Measurements from ENCODE around the gene INPP5J. TPM values are rescaled to one million over a fixed set of nuclear protein-coding genes. Genes with fewer than 3 reads are reported as not detected.

Gene INPP5J
- total and polyA plus RNA-seq, 2 experiments from 2014 or later = 4.8 to 14.5 TPM

GRCh38 chr22:31107178-31107893 is 15.4 kb upstream of the INPP5J start, which contains the start of gene SELENOM:
Gene SELENOM (minus strand): TSS chr22:31107568. CDS start chr22:31107505, 63 bp downstream.
- DNase-seq (ENCODE audit: low spot score) (peak; percentile 97), ATAC-seq (peak; percentile 78)
- peak within 1 kb of the TSS; percentile 11; the same call in 1 of the 2 replicates for H3K27ac Mint-ChIP-seq
- Histone ChIP-seq H2AFZ (peak within 1 kb of the TSS; percentile 90), H3F3A (replicated peaks; ENCODE audit: low read depth) (peaks cover 13% of the 10 kb centered on the region; the same call in 1 of the 2 replicates), H3K4me1 (ENCODE audit: insufficient read depth) (peaks cover 25% of the 10 kb centered on the region), H3K4me3 (peak within 1 kb of the TSS; percentile 82), H4K20me1 (replicated peaks; ENCODE audit: insufficient read depth) (peaks cover 6% of the 10 kb centered on the region; the same call in 1 of the 2 replicates), H3K36me3 (ENCODE audit: insufficient read depth) (no peaks in the 10 kb centered on the region), H3K4me2 (peak within 1 kb of the TSS; percentile 92), H3K9me2 (ENCODE audit: insufficient read depth) (no peaks in the 10 kb centered on the region), H3K27ac (ENCODE audit: low read depth) (peak within 1 kb of the TSS; percentile 68), H3K79me2 (replicated peaks; ENCODE audit: insufficient read depth) (no peaks in the 10 kb centered on the region), H3K27me3 (ENCODE audit: insufficient read depth) (peaks cover 22% of the 10 kb centered on the region)
- no peaks in the 10 kb centered on the region; the same call in 2 of the 3 replicates for H3K9me3 Mint-ChIP-seq
- no peaks in the 10 kb centered on the region for H3K36me3 Mint-ChIP-seq (ENCODE audit: low read depth)
- peaks cover 9% of the 10 kb centered on the region for H3K4me1 Mint-ChIP-seq
- TF ChIP-seq ZNF114 (CRISPR knock-in tag; IDR thresholded peaks at IDR 0.05) (no peak), CTCF (conservative IDR thresholded peaks at IDR 0.05; ENCODE audit: low read depth in 2 of 2) (peak; percentile 84 to 88), CREB1 (CRISPR knock-in tag; IDR thresholded peaks at IDR 0.05; ENCODE audit: low read depth) (peak; percentile 82), POLR2AphosphoS5 (IDR thresholded peaks at IDR 0.05; ENCODE audit: low read depth) (peak; percentile 79)
- peaks cover 39% of the 10 kb centered on the region for H3K27me3 Mint-ChIP-seq (ENCODE audit: insufficient read depth, low read depth, poor library complexity)
- peak within 1 kb of the TSS; percentile 70 for H3K4me3 Mint-ChIP-seq

- Histone ChIP-seq H3F3A (replicated peaks; ENCODE audit: low read depth) (peaks cover 13% of the 10 kb centered on the region; the same call in 1 of the 2 replicates), H3K4me1 (ENCODE audit: insufficient read depth) (peaks cover 25% of the 10 kb centered on the region), H3K4me3 (peak overlapping the region; percentile 48), H2AFZ (peak overlapping the region; percentile 56; the same call in 1 of the 2 replicates), H3K27me3 (ENCODE audit: insufficient read depth) (peaks cover 22% of the 10 kb centered on the region), H3K27ac (ENCODE audit: low read depth) (peak overlapping the region; percentile 68), H4K20me1 (replicated peaks; ENCODE audit: insufficient read depth) (peaks cover 6% of the 10 kb centered on the region; the same call in 1 of the 2 replicates), H3K4me2 (peak overlapping the region; percentile 74), H3K36me3 (ENCODE audit: insufficient read depth) (no peaks in the 10 kb centered on the region), H3K79me2 (replicated peaks; ENCODE audit: insufficient read depth) (no peaks in the 10 kb centered on the region), H3K9me2 (ENCODE audit: insufficient read depth) (no peaks in the 10 kb centered on the region)
- peaks cover 9% of the 10 kb centered on the region for H3K4me1 Mint-ChIP-seq
- H3K36me3 Mint-ChIP-seq (ENCODE audit: low read depth) = no peaks in the 10 kb centered on the region
- DNase-seq (ENCODE audit: low spot score) (no peak), ATAC-seq (peak; percentile 8)
- H3K27me3 Mint-ChIP-seq (ENCODE audit: insufficient read depth, low read depth, poor library complexity) = peaks cover 39% of the 10 kb centered on the region
- peaks cover under 1% of the 10 kb centered on the region; the same call in 1 of the 3 replicates for H3K9me3 Mint-ChIP-seq
- peak overlapping the region; percentile 11; the same call in 1 of the 2 replicates for H3K27ac Mint-ChIP-seq
- peak overlapping the region; percentile 70 for H3K4me3 Mint-ChIP-seq
- TF ChIP-seq STAT1 (IDR thresholded peaks at IDR 0.05; ENCODE audit: unreplicated experiment) = no peak
- no peak for TF ChIP-seq EZH2 (IDR thresholded peaks at IDR 0.05; ENCODE audit: low read depth, unreplicated experiment)
- no peak for TF ChIP-seq NANOG (IDR thresholded peaks at IDR 0.05; ENCODE audit: borderline replicate concordance)
- TF ChIP-seq CTCF (conservative IDR thresholded peaks at IDR 0.05; ENCODE audit: low read depth in 2 of 2) = no peak
- TF ChIP-seq REST (IDR thresholded peaks at IDR 0.05; ENCODE audit: unreplicated experiment) = no peak
- TF ChIP-seq JUNB (IDR thresholded peaks at IDR 0.05; ENCODE audit: unreplicated experiment) = no peak
- TF ChIP-seq CREB1 (CRISPR knock-in tag; IDR thresholded peaks at IDR 0.05; ENCODE audit: low read depth) = no peak
These were observed 14.9 kb upstream of the INPP5J start for GRCh38 chr22:31107894-31108218.

All from GM23338 (cell line).